ENCODE measurements around the gene JAZF1.

GRCh38 chr7:28217143-28217542 is 36.5 kb upstream of the JAZF1 start:
- TF ChIP-seq TAF1 (IDR thresholded peaks at IDR 0.05; ENCODE audit: low read depth, low read length) (no peak), POLR2A (IDR thresholded peaks at IDR 0.05; ENCODE audit: control extremely low read depth in 1 of 2, low read depth in 2 of 2, low read length in 2 of 2) (no peak), TEAD4 (IDR thresholded peaks at IDR 0.05; ENCODE audit: low read depth, low read length) (no peak), EZH2 (IDR thresholded peaks at IDR 0.05; ENCODE audit: low read depth, low read length, severe bottlenecking) (no peak), YY1 (IDR thresholded peaks at IDR 0.05; ENCODE audit: low read depth, low read length) (no peak), JUND (IDR thresholded peaks at IDR 0.05; ENCODE audit: low read length) (no peak), SIN3A (conservative IDR thresholded peaks at IDR 0.05 in 1 of 2, IDR thresholded peaks at IDR 0.05 in 1 of 2; ENCODE audit: low read depth in 1 of 2, low read length in 2 of 2) (no peak)
- TF ChIP-seq, protein P1, sequence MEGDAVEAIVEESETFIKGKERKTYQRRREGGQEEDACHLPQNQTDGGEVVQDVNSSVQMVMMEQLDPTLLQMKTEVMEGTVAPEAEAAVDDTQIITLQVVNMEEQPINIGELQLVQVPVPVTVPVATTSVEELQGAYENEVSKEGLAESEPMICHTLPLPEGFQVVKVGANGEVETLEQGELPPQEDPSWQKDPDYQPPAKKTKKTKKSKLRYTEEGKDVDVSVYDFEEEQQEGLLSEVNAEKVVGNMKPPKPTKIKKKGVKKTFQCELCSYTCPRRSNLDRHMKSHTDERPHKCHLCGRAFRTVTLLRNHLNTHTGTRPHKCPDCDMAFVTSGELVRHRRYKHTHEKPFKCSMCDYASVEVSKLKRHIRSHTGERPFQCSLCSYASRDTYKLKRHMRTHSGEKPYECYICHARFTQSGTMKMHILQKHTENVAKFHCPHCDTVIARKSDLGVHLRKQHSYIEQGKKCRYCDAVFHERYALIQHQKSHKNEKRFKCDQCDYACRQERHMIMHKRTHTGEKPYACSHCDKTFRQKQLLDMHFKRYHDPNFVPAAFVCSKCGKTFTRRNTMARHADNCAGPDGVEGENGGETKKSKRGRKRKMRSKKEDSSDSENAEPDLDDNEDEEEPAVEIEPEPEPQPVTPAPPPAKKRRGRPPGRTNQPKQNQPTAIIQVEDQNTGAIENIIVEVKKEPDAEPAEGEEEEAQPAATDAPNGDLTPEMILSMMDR (IDR thresholded peaks at IDR 0.05; ENCODE audit: control extremely low read depth in 1 of 3, insufficient read depth in 1 of 3, low read depth in 1 of 3, low read length in 3 of 3), result no peak
- TF ChIP-seq, protein P2, sequence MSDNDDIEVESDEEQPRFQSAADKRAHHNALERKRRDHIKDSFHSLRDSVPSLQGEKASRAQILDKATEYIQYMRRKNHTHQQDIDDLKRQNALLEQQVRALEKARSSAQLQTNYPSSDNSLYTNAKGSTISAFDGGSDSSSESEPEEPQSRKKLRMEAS (IDR thresholded peaks at IDR 0.05), result no peak
- TF ChIP-seq, protein P3, sequence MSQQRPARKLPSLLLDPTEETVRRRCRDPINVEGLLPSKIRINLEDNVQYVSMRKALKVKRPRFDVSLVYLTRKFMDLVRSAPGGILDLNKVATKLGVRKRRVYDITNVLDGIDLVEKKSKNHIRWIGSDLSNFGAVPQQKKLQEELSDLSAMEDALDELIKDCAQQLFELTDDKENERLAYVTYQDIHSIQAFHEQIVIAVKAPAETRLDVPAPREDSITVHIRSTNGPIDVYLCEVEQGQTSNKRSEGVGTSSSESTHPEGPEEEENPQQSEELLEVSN (IDR thresholded peaks at IDR 0.05), result no peak

Measured in H1 (cell line).